Naive B cell (primary cell): ENCODE measurements around the gene CCDC116. TPM values are rescaled to one million over a fixed set of nuclear protein-coding genes. Genes with fewer than 3 reads are reported as not detected.
"Not testable (repeated sequence)": the region's sequence is repeated elsewhere in the genome, so short reads cannot be mapped to it uniquely, and the experiment has no call there.

Experiments
- ATAC-seq, 2 donors: fragments of 150-1000 bp; cut with Tn5 transposase; 2 replicates each; pipeline ENCODE4 v1.10.0; 2021; ENCODE audit warnings: low read depth in 2 of 2, mild to moderate bottlenecking in 2 of 2, moderate library complexity in 2 of 2
- DNase-seq: peaks from one replicate; pipeline ENCODE4 v3.0.0; 2022
- H3K27ac Mint-ChIP-seq, 6 donors: one replicate each; pipeline ENCODE4 v1.8.0; 2020 to 2022; ENCODE audit warnings: mild to moderate bottlenecking in 6 of 6, mixed read lengths in 6 of 6, moderate library complexity in 5 of 6, inconsistent platforms in 2 of 6
- H3K27me3 Mint-ChIP-seq, 3 donors: one replicate each; pipeline ENCODE4 v1.8.0; 2021 to 2022; ENCODE audit warnings: mixed read lengths in 3 of 3, mild to moderate bottlenecking in 1 of 3
- H3K36me3 Mint-ChIP-seq, 2 donors: one replicate each; pipeline ENCODE4 v1.8.0; 2020 to 2022; ENCODE audit warnings: mixed read lengths in 2 of 2, inconsistent platforms in 1 of 2, mild to moderate bottlenecking in 1 of 2
- H3K4me1 Mint-ChIP-seq, 3 donors: one replicate each; pipeline ENCODE4 v1.8.0; 2020 to 2022; ENCODE audit warnings: mixed read lengths in 3 of 3, inconsistent platforms in 1 of 3, mild to moderate bottlenecking in 1 of 3, moderate library complexity in 1 of 3
- H3K4me3 Mint-ChIP-seq, 8 donors: one replicate each; pipeline ENCODE4 v1.8.0; 2020 to 2022; ENCODE audit warnings: mild to moderate bottlenecking in 8 of 8, mixed read lengths in 8 of 8, moderate library complexity in 8 of 8, inconsistent platforms in 2 of 8
- H3K9me3 Mint-ChIP-seq, 7 donors: one replicate each; pipeline ENCODE4 v1.8.0; 2020 to 2022; ENCODE audit warnings: mixed read lengths in 7 of 7, mild to moderate bottlenecking in 5 of 7, inconsistent platforms in 2 of 7, moderate library complexity in 1 of 7
- polyA plus RNA-seq, 6 donors: library from polyadenylated mRNA; unstranded; fragments of 300-500 nt; fragmentation: Illumina TruSeq; gene quantifications; one replicate each; pipeline ENCODE4 v1.2.3, GENCODE V29; 2021; ENCODE audit warnings: low read depth in 6 of 6

CCDC116 gene
- polyA plus RNA-seq, 6 donors from 2014 or later, result not detected

GRCh38 chr22:21629255-21630149 is 3.1 kb upstream of the CCDC116 start, which contains the start of gene YDJC:
Gene YDJC, minus strand, starts transcription at chr22:21630022. Its CDS starts 8 bp downstream, at chr22:21630014.
- no peaks in the 10 kb centered on the region for H3K9me3 Mint-ChIP-seq

GRCh38 chr22:21631025-21631424 is 1.5 kb upstream of the CCDC116 start:
- ATAC-seq (no peak), DNase-seq (no peak)
- H3K4me1 Mint-ChIP-seq, result peaks cover 26 to 46% (median 35%) of the 10 kb centered on the region in 3 donors
- H3K9me3 Mint-ChIP-seq, result no peaks in the 10 kb centered on the region
- no peaks in the 10 kb centered on the region for H3K36me3 Mint-ChIP-seq
- peak overlapping the region in 7 of 8 donors; percentile 2 to 97 (median 57) for H3K4me3 Mint-ChIP-seq
- no peaks in the 10 kb centered on the region for H3K27me3 Mint-ChIP-seq
- no peak overlapping the region for H3K27ac Mint-ChIP-seq

More at GRCh38 chr22:21629255-21630149, 3.1 kb upstream of the CCDC116 start, which contains the start of gene YDJC:
- peak; percentile 96 for DNase-seq
- Mint-ChIP-seq H3K27ac (peak within 1 kb of the TSS; percentile 82 to 97 (median 92)), H3K27me3 (no peaks in the 10 kb centered on the region), H3K4me3 (peak within 1 kb of the TSS; percentile 87 to 97 (median 95)), H3K4me1 (peaks cover 29 to 59% (median 46%) of the 10 kb centered on the region in 3 donors), H3K36me3 (no peaks in the 10 kb centered on the region)
- peak; percentile 84 for ATAC-seq

GRCh38 chr22:21632931-21633330 is 371 bp downstream of the CCDC116 start:
- Mint-ChIP-seq H3K9me3 (no peaks in the 10 kb centered on the region), H3K27ac (no peak overlapping the region), H3K27me3 (no peaks in the 10 kb centered on the region), H3K36me3 (no peaks in the 10 kb centered on the region), H3K4me3 (peak overlapping the region in 1 of 8 donors; percentile 7), H3K4me1 (peaks cover 15 to 29% (median 17%) of the 10 kb centered on the region in 3 donors)
- DNase-seq, result no peak
- no peak for ATAC-seq

GRCh38 chr22:21633481-21633880 is 921 bp downstream of the CCDC116 start:
- H3K4me1 Mint-ChIP-seq, result peaks cover 10 to 24% (median 13%) of the 10 kb centered on the region in 3 donors
- H3K36me3 Mint-ChIP-seq, result no peaks in the 10 kb centered on the region
- DNase-seq (no peak), ATAC-seq (no peak)
- H3K27me3 Mint-ChIP-seq, result no peaks in the 10 kb centered on the region
- H3K27ac Mint-ChIP-seq, result no peak overlapping the region
- no peaks in the 10 kb centered on the region for H3K9me3 Mint-ChIP-seq
- no peak overlapping the region for H3K4me3 Mint-ChIP-seq

- H3K27ac Mint-ChIP-seq, result no peak overlapping the region
- DNase-seq, result no peak
- H3K4me1 Mint-ChIP-seq, result peaks cover 10 to 21% (median 12%) of the 10 kb centered on the region in 3 donors
- H3K4me3 Mint-ChIP-seq, result no peak overlapping the region
- H3K27me3 Mint-ChIP-seq, result no peaks in the 10 kb centered on the region
- ATAC-seq, result no peak
- no peaks in the 10 kb centered on the region for H3K9me3 Mint-ChIP-seq
- H3K36me3 Mint-ChIP-seq, result no peaks in the 10 kb centered on the region
Observed at GRCh38 chr22:21634081-21634480, 1.5 kb downstream of the CCDC116 start.

- Mint-ChIP-seq H3K4me3 (no peak overlapping the region), H3K27me3 (no peaks in the 10 kb centered on the region), H3K27ac (no peak overlapping the region), H3K4me1 (peaks cover 10 to 18% (median 10%) of the 10 kb centered on the region in 3 donors), H3K9me3 (no peaks in the 10 kb centered on the region), H3K36me3 (no peaks in the 10 kb centered on the region)
- ATAC-seq (no peak), DNase-seq (no peak)
Observed at GRCh38 chr22:21634844-21635243, 2.3 kb downstream of the CCDC116 start.

GRCh38 chr22:21635771-21636510 is 3.4 kb downstream of the CCDC116 start:
- ATAC-seq, result no peak
- H3K36me3 Mint-ChIP-seq, result no peaks in the 10 kb centered on the region
- no peaks in the 10 kb centered on the region for H3K9me3 Mint-ChIP-seq
- H3K4me1 Mint-ChIP-seq, result peaks cover 4 to 16% (median 12%) of the 10 kb centered on the region in 3 donors
- no peak for DNase-seq
- H3K27me3 Mint-ChIP-seq, result no peaks in the 10 kb centered on the region
- no peak overlapping the region for H3K4me3 Mint-ChIP-seq
- peak overlapping the region in 1 of 6 donors; percentile 10 for H3K27ac Mint-ChIP-seq

GRCh38 chr22:21636629-21637218 is 4.2 kb downstream of the CCDC116 start:
- Mint-ChIP-seq H3K4me3 (no peak overlapping the region), H3K4me1 (peaks cover 12 to 17% (median 14%) of the 10 kb centered on the region in 3 donors), H3K27ac (peak overlapping the region in 2 of 6 donors; percentile 20 to 33), H3K36me3 (no peaks in the 10 kb centered on the region), H3K27me3 (no peaks in the 10 kb centered on the region), H3K9me3 (no peaks in the 10 kb centered on the region)
- DNase-seq, result no peak
- no peak for ATAC-seq

- not testable (repeated sequence) for H3K4me3 Mint-ChIP-seq, H3K36me3 Mint-ChIP-seq, DNase-seq, ATAC-seq, H3K27ac Mint-ChIP-seq, H3K9me3 Mint-ChIP-seq, H3K27me3 Mint-ChIP-seq
- peaks cover 15 to 20% (median 17%) of the 10 kb centered on the region in 3 donors for H3K4me1 Mint-ChIP-seq
Observed at GRCh38 chr22:21637450-21637849, 4.9 kb downstream of the CCDC116 start.

GRCh38 chr22:21639359-21639758 is 6.8 kb downstream of the CCDC116 start:
- peak overlapping the region in 1 of 8 donors; percentile 44 for H3K4me3 Mint-ChIP-seq
- DNase-seq (no peak), ATAC-seq (no peak)
- H3K9me3 Mint-ChIP-seq, result no peaks in the 10 kb centered on the region
- H3K27ac Mint-ChIP-seq, result no peak overlapping the region
- H3K27me3 Mint-ChIP-seq, result no peaks in the 10 kb centered on the region
- peaks cover 25 to 26% (median 26%) of the 10 kb centered on the region in 3 donors for H3K4me1 Mint-ChIP-seq
- H3K36me3 Mint-ChIP-seq, result no peaks in the 10 kb centered on the region

GRCh38 chr22:21640810-21641209 is 8.2 kb downstream of the CCDC116 start:
- no peak for ATAC-seq
- Mint-ChIP-seq H3K36me3 (no peaks in the 10 kb centered on the region), H3K4me1 (peaks cover 23 to 26% (median 25%) of the 10 kb centered on the region in 3 donors), H3K27ac (peak overlapping the region in 3 of 6 donors; percentile 34 to 53 (median 40)), H3K4me3 (peak overlapping the region in 7 of 8 donors; percentile 7 to 92 (median 69)), H3K27me3 (no peaks in the 10 kb centered on the region), H3K9me3 (no peaks in the 10 kb centered on the region)
- DNase-seq, result no peak

- no peak for DNase-seq
- no peaks in the 10 kb centered on the region for H3K36me3 Mint-ChIP-seq
Observed at GRCh38 chr22:21641417-21641788, 8.8 kb downstream of the CCDC116 start.

More at GRCh38 chr22:21641417-21641788, 8.8 kb downstream of the CCDC116 start:
- ATAC-seq, result no peak
- peaks cover 24 to 30% (median 28%) of the 10 kb centered on the region in 3 donors for H3K4me1 Mint-ChIP-seq
- no peaks in the 10 kb centered on the region for H3K9me3 Mint-ChIP-seq
- peak overlapping the region in 4 of 6 donors; percentile 12 to 93 (median 65) for H3K27ac Mint-ChIP-seq
- H3K4me3 Mint-ChIP-seq, result peak overlapping the region; percentile 69 to 95 (median 90)
- H3K27me3 Mint-ChIP-seq, result no peaks in the 10 kb centered on the region
